ENCODE data around the gene TMEM217. TPM values are rescaled to one million over a fixed set of nuclear protein-coding genes. Genes with fewer than 3 reads are reported as not detected.

Gene TMEM217
- polyA plus RNA-seq, 1 of the 3 experiments (the other 2 are of a cell fraction): 1.5 TPM

GRCh38 chr6:37218511-37218910, 39.4 kb downstream of the TMEM217 start:
- no peak overlapping the region for H3K27ac ChIP-seq (ENCODE audit: low read depth in 2 of 2, low read length in 1 of 2)
- 86% methylated on average over 8 of the region's 8 CpGs for WGBS (ENCODE audit: low lambda C conversion rate)
- TF ChIP-seq NFIC (IDR thresholded peaks at IDR 0.05; ENCODE audit: borderline replicate concordance) (no peak), CTCF (IDR thresholded peaks at IDR 0.05) (no peak), FOXJ3 (CRISPR knock-in tag; IDR thresholded peaks at IDR 0.05) (no peak), PBX3 (IDR thresholded peaks at IDR 0.05) (no peak), RXRA (IDR thresholded peaks at IDR 0.05; ENCODE audit: borderline replicate concordance, low read depth) (no peak), IRF3 (IDR thresholded peaks at IDR 0.05; ENCODE audit: low read depth, low read length) (no peak), JUND (IDR thresholded peaks at IDR 0.05) (no peak), MEF2A (IDR thresholded peaks at IDR 0.05; ENCODE audit: borderline replicate concordance, low read depth) (no peak), SIN3A (IDR thresholded peaks at IDR 0.05; ENCODE audit: borderline replicate concordance, low read depth, low read length) (no peak), TAF1 (IDR thresholded peaks at IDR 0.05; ENCODE audit: borderline replicate concordance, low read depth, low read length) (no peak), EZH2phosphoT487 (IDR thresholded peaks at IDR 0.05; ENCODE audit: borderline replicate concordance, low read depth) (no peak), FOSL2 (IDR thresholded peaks at IDR 0.05; ENCODE audit: borderline replicate concordance, low read depth) (no peak), FOXM1 (IDR thresholded peaks at IDR 0.05; ENCODE audit: low read depth) (no peak), RCOR1 (IDR thresholded peaks at IDR 0.05; ENCODE audit: low read length) (no peak), SMC3 (IDR thresholded peaks at IDR 0.05; ENCODE audit: low read depth, low read length) (no peak), YY1 (IDR thresholded peaks at IDR 0.05; ENCODE audit: low read depth) (no peak), TCF12 (IDR thresholded peaks at IDR 0.05) (no peak), POLR2AphosphoS5 (IDR thresholded peaks at IDR 0.05; ENCODE audit: low read depth, low read length) (no peak), USF1 (IDR thresholded peaks at IDR 0.05; ENCODE audit: borderline replicate concordance, low read depth) (no peak), ELF1 (IDR thresholded peaks at IDR 0.05) (no peak)
- H4K20me1 ChIP-seq (ENCODE audit: insufficient read depth): no peaks in the 10 kb centered on the region
- H3K4me2 ChIP-seq: no peak overlapping the region
- no peaks in the 10 kb centered on the region for H3K27me3 ChIP-seq (ENCODE audit: insufficient read depth)
- ChIA-PET POLR2A (no interaction called here), CTCF (interaction anchor here (16.3 kb wide), 1 partner anchor 195 kb away, joined by 431 read pairs; no protein-coding TSS in a partner anchor)
- H3K4me3 ChIP-seq (ENCODE audit: low read depth in 2 of 2, low read length in 1 of 2): no peak overlapping the region
- no peak overlapping the region for H3K9ac ChIP-seq
- no peaks in the 10 kb centered on the region for H3K9me2 ChIP-seq
- peaks cover 6% of the 10 kb centered on the region in 2 experiments; a peak in 2 of 4 replicates for H3K4me1 ChIP-seq (ENCODE audit: control insufficient read depth in 1 of 2, insufficient read depth in 2 of 2, low read depth in 1 of 2, low read length in 1 of 2)
- DNase-seq: no peak
- H3F3A ChIP-seq (replicated peaks; ENCODE audit: insufficient read depth): no peaks in the 10 kb centered on the region
- no peaks in the 10 kb centered on the region for H3K79me2 ChIP-seq (ENCODE audit: insufficient read depth)
- H2AFZ ChIP-seq (ENCODE audit: low read depth): no peak overlapping the region
- no peaks in the 10 kb centered on the region for H3K9me3 ChIP-seq
- H3K36me3 ChIP-seq (replicated peaks in 1 of 2; ENCODE audit: control insufficient read depth in 1 of 2, insufficient read depth in 2 of 2, low read length in 1 of 2): no peaks in the 10 kb centered on the region

Measured in SK-N-SH (cell line).